Activated naive CD8-positive, alpha-beta T cell (primary cell): ENCODE results near the gene SLC31A1.
"Not testable (repeated sequence)": the region's sequence is repeated elsewhere in the genome, so short reads cannot be mapped to it uniquely, and the experiment has no call there.

Experiments used
- H3K27ac Mint-ChIP-seq: one replicate; pipeline ENCODE4 v1.8.0; 2021; ENCODE audit warnings: mixed read lengths
- H3K27me3 Mint-ChIP-seq: one replicate; pipeline ENCODE4 v1.8.0; 2021; ENCODE audit warnings: mixed read lengths
- H3K36me3 Mint-ChIP-seq: one replicate; pipeline ENCODE4 v1.8.0; 2021; ENCODE audit warnings: mixed read lengths
- H3K4me1 Mint-ChIP-seq: one replicate; pipeline ENCODE4 v1.8.0; 2021; ENCODE audit warnings: low read depth, mixed read lengths
- H3K4me3 Mint-ChIP-seq: one replicate; pipeline ENCODE4 v1.8.0; 2021; ENCODE audit warnings: mild to moderate bottlenecking, mixed read lengths
- H3K9me3 Mint-ChIP-seq: one replicate; pipeline ENCODE4 v1.8.0; 2021; ENCODE audit warnings: low read depth, mixed read lengths

Gene SLC31A1

DNA sequence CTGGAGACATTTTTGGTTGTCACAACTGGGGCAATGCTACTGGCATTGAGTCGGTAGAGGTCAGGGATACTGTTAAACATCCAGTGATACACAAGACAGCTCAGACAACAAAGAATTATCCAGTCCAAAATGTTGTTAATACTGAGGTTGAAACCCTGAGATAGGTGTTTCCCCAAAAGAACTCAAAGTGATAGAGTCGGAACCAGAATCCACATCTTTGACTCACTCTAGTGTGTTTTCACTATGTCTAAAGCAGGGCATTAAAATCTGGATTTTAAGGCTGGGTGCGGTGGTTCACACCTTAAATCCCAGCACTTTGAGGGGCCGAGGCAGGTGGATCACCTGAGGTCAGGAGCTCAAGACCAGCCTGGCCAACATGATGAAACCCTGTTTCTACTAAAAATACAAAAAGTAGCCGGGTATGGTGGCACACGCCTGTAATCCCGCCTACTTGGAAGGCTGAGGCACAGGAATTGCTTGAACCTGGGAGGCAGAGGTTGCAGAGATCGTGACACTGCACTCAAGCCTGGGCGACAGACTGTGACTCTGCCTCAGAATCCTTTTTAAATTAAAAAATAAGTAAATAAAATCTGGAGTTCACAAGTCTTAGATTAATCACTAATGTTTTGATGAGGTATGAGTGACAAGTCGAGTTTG, 17.0 kb downstream of the SLC31A1 start:
- H3K4me3 Mint-ChIP-seq: no peak overlapping the region
- no peaks in the 10 kb centered on the region for H3K9me3 Mint-ChIP-seq
- H3K36me3 Mint-ChIP-seq: peaks cover 2% of the 10 kb centered on the region
- H3K27ac Mint-ChIP-seq: no peak overlapping the region
- H3K27me3 Mint-ChIP-seq: no peaks in the 10 kb centered on the region
- peaks cover 6% of the 10 kb centered on the region for H3K4me1 Mint-ChIP-seq

DNA sequence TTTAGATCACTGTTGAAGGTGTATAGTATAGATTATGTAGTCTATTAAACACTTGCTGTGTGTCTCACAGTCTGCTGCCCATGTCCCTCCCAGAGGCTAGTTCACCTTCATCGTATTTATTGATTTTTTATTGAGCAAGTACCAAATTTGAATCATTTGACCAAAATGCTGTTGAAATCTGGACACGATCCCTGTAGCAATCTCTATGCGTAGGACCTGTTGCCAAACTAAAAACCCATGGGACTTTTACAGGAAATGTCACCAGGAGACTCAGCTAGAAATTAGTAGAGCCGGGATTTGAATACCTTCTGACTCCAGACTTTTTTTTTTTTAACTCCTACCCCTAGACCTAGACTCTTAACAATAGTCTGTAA, 17.5 kb downstream of the SLC31A1 start:
- peaks cover 2% of the 10 kb centered on the region for H3K36me3 Mint-ChIP-seq
- no peak overlapping the region for H3K4me3 Mint-ChIP-seq
- peaks cover under 1% of the 10 kb centered on the region for H3K4me1 Mint-ChIP-seq
- H3K9me3 Mint-ChIP-seq: no peaks in the 10 kb centered on the region
- no peak overlapping the region for H3K27ac Mint-ChIP-seq
- no peaks in the 10 kb centered on the region for H3K27me3 Mint-ChIP-seq

DNA sequence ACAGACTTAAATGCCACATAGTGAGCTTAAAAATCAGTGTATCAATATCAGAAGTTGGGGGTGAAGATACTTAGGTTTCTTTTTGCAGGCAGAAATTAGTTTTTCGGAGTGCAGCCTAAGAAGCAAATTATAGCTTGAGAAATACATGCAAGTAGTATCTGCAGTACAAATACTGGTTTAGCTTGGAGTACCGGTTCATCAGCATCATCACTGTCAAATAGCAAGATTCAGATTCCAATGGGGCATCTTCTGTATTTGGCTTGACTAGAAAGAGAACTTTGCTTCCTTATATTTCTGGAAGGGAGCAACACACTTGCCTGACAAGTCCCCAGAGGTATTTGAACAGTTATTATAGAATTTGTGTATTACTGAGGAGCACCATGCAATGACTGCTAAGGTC, 19.8 kb downstream of the SLC31A1 start:
- Mint-ChIP-seq H3K27ac (no peak overlapping the region), H3K36me3 (peaks cover 2% of the 10 kb centered on the region), H3K4me1 (no peaks in the 10 kb centered on the region), H3K4me3 (no peak overlapping the region), H3K27me3 (no peaks in the 10 kb centered on the region), H3K9me3 (no peaks in the 10 kb centered on the region)

DNA sequence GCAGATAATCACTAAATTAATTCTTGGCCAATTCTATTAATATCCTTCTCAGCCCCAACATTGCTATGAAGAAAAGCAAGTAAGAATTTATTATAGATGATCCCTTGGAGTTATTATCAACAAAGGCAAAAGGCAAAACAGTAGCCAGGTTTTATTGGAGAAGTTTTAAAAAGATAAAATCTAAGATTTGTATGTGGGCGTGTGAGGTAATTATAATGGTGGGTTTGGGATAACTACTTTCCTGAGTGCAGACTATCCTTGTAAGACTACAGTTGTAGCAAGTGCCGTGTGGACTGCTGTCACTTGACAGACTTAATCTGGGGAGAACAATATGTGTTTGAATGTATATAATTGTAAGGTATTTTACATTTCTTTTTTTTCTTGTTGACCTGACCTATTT, 23.2 kb downstream of the SLC31A1 start:
- Mint-ChIP-seq H3K9me3 (no peaks in the 10 kb centered on the region), H3K27me3 (no peaks in the 10 kb centered on the region), H3K36me3 (peaks cover 6% of the 10 kb centered on the region), H3K27ac (no peak overlapping the region), H3K4me1 (no peaks in the 10 kb centered on the region), H3K4me3 (no peak overlapping the region)

DNA sequence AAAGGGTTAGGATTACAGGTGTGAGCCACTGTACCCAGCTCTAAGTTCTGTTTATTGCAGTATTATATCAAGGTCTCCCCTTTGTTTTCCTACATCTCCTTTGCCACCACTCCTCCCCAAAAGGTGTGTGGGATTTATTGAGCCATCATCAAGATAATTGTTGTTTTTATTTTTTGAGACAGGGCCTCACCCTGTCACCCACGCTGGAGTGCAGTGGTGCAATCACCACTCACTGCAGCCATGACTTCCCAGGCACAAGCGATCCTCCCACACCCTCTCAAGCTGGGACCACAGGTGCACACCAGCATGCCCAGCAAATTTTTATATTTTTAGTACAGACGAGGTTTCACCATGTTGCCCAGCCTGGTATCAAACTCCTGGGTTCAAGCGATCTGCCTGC, 24.6 kb downstream of the SLC31A1 start:
- Mint-ChIP-seq H3K36me3 (peaks cover 9% of the 10 kb centered on the region), H3K27me3 (no peaks in the 10 kb centered on the region), H3K4me1 (no peaks in the 10 kb centered on the region), H3K4me3 (no peak overlapping the region), H3K9me3 (no peaks in the 10 kb centered on the region), H3K27ac (no peak overlapping the region)

DNA sequence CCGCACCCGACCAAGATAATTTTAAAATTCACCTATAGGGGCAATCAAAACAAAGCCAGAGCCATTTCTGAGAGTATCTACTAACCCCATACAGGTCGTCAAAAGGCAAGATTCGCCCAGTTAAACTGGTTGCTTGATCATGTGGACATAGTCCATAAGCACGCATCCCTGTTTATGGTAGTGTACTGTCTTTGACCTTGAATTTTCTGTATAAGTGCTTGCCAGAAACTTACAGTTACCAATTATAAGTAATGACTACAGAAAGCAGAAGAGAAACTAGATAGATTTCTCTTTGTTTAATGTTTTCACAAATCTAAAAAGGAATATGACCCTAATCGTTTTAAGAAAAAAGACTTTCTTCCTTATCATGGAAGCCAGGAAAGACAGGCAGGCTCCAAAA, 25.6 kb downstream of the SLC31A1 start:
- H3K4me3 Mint-ChIP-seq: no peak overlapping the region
- peaks cover 9% of the 10 kb centered on the region for H3K36me3 Mint-ChIP-seq
- no peaks in the 10 kb centered on the region for H3K4me1 Mint-ChIP-seq
- H3K27ac Mint-ChIP-seq: no peak overlapping the region
- no peaks in the 10 kb centered on the region for H3K9me3 Mint-ChIP-seq
- H3K27me3 Mint-ChIP-seq: no peaks in the 10 kb centered on the region

DNA sequence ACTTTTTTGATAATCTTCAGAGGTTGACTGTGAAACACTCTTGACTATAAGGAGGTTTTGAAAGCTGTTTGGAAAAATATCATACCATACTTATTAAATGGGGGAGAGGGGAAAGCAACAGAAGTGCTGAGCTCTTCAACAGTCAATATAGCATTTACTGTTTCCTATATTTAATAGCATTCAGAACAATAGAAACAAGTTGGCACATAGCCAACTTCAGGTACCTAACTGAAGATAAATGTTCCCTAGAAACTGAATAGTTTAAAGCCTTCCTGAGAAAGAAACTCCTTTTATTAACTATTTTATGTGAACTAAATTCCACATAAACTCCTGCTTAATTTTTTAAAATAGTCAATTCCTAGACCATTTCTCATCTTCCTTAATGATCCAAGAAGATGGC, 26.3 kb downstream of the SLC31A1 start:
- Mint-ChIP-seq H3K27ac (no peak overlapping the region), H3K4me1 (no peaks in the 10 kb centered on the region), H3K36me3 (peaks cover 7% of the 10 kb centered on the region), H3K9me3 (no peaks in the 10 kb centered on the region), H3K27me3 (no peaks in the 10 kb centered on the region), H3K4me3 (no peak overlapping the region)

DNA sequence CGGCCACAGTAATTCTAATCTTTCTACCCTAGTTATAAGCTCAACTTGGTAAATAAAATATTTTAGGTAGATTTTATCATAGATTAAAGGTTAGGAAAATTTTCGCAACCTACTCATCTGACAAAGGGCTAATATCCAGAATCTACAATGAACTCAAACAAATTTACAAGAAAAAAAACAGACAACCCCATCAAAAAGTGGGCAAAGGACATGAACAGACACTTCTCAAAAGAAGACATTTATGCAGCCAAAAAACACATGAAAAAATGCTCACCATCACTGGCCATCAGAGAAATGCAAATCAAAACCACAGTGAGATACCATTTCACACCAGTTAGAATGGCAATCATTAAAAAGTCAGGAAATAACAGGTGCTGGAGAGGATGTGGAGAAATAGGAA, 28.3 kb downstream of the SLC31A1 start:
- H3K4me1 Mint-ChIP-seq, H3K4me3 Mint-ChIP-seq, H3K36me3 Mint-ChIP-seq, H3K9me3 Mint-ChIP-seq, H3K27me3 Mint-ChIP-seq, H3K27ac Mint-ChIP-seq: not testable (repeated sequence)

DNA sequence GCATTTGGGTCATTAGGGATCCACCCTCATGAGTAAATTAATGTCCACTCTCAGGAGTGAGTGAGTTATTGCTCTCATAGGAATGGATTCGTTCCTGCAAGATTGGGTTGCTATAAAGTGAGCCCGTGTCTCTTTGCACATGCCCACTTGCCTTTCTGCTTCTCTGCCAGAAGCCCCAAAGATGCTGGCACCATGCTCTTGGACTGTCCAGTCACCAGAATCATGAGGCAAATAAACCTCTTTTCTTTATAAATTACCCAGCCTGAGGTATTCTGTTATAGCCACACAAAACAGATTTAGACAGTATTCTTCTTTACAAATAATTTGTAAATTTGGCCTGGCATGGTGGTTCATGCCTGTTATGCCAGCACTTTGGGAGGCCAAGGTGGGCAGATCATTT, 29.5 kb downstream of the SLC31A1 start:
- H3K4me1 Mint-ChIP-seq: no peaks in the 10 kb centered on the region

DNA sequence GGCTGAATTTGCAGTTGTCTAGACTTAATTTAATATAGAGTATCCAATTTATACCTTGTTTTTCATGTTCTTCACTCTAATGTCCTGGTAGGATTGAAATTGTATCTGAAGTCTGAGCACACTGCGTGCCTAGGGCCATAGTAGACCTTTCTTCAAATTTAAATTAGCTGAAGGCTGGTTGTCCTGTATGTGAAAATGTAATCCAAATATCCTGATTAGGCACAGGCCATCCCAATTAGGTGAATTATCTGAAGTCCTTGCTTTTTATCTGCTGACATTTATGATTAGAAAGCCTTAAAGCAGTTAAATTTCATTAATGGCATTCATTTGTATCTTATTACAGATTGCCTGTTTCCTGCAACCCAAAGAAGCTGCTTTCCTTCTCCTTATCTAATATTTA, 33.6 kb downstream of the SLC31A1 start:
- Mint-ChIP-seq H3K27me3 (no peaks in the 10 kb centered on the region), H3K36me3 (peaks cover 22% of the 10 kb centered on the region), H3K4me1 (no peaks in the 10 kb centered on the region), H3K4me3 (no peak overlapping the region), H3K27ac (no peak overlapping the region), H3K9me3 (no peaks in the 10 kb centered on the region)

More for the DNA sequence above, 29.5 kb downstream of the SLC31A1 start:
- H3K27me3 Mint-ChIP-seq: no peaks in the 10 kb centered on the region
- H3K36me3 Mint-ChIP-seq: peaks cover 10% of the 10 kb centered on the region
- H3K4me3 Mint-ChIP-seq: no peak overlapping the region
- no peaks in the 10 kb centered on the region for H3K9me3 Mint-ChIP-seq
- H3K27ac Mint-ChIP-seq: no peak overlapping the region

DNA sequence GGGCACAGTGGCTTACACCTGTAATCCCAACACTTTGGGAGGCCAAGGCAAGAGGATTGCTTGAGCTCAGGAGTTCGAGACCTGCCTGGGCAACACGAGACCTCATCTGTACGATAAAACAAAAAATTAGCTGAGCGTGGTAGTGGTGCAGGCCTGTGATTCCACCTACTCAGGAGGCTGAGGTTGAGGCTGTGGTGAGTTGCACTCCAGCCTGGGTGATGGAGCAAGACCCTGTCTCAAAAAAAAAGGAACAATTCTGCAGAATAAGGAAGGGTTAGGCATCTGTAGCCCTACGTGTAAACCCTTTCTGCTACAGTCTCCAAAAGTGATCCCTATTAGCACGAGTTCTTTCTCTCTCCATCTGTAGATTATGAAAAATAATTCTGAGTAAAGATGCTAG, 34.1 kb downstream of the SLC31A1 start:
- H3K27ac Mint-ChIP-seq: no peak overlapping the region
- no peak overlapping the region for H3K4me3 Mint-ChIP-seq
- H3K27me3 Mint-ChIP-seq: no peaks in the 10 kb centered on the region
- H3K4me1 Mint-ChIP-seq: no peaks in the 10 kb centered on the region
- H3K9me3 Mint-ChIP-seq: no peaks in the 10 kb centered on the region
- H3K36me3 Mint-ChIP-seq: peaks cover 26% of the 10 kb centered on the region

DNA sequence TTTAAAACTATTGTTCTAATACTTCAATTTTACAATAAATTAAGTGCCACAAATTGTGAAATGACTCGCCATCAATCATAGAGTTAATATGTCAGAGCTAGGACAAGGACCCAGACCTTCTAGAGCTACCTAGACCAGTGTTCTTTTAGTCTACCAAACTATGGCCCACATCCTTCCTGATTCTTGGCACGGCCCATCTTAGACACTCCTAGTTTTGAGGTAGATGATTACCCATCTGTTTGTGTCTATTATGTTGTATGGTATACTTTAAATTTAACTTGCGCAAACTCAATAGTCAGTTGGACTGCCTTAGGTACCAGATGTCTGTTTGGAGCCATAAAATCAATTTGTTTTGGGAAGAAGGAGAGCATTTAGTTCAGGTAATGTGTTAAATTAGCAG, 36.5 kb downstream of the SLC31A1 start:
- no peak overlapping the region for H3K27ac Mint-ChIP-seq
- H3K4me1 Mint-ChIP-seq: no peaks in the 10 kb centered on the region
- no peaks in the 10 kb centered on the region for H3K27me3 Mint-ChIP-seq
- peaks cover 24% of the 10 kb centered on the region for H3K36me3 Mint-ChIP-seq
- no peaks in the 10 kb centered on the region for H3K9me3 Mint-ChIP-seq
- no peak overlapping the region for H3K4me3 Mint-ChIP-seq

DNA sequence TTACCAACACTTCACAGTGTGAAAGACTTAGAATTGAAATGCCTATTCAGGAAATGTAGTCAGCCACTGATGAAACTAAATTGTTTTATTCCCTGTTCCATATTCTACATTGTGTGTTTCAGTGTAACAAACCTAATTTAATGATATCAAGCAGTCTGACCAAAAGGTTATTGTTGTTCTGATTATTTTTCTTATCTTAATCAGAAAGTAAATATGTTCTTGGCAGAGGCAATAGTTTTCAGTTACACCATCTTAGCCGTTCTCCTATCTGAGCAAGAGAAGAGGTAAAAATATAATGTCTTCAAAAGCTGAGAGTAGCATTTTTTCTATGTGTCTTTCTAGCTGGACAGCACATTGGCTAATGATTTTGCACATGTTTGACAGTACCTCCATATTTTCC, 36.9 kb downstream of the SLC31A1 start:
- peaks cover 24% of the 10 kb centered on the region for H3K36me3 Mint-ChIP-seq
- no peaks in the 10 kb centered on the region for H3K4me1 Mint-ChIP-seq
- no peak overlapping the region for H3K4me3 Mint-ChIP-seq
- H3K9me3 Mint-ChIP-seq: no peaks in the 10 kb centered on the region
- no peak overlapping the region for H3K27ac Mint-ChIP-seq
- H3K27me3 Mint-ChIP-seq: no peaks in the 10 kb centered on the region

DNA sequence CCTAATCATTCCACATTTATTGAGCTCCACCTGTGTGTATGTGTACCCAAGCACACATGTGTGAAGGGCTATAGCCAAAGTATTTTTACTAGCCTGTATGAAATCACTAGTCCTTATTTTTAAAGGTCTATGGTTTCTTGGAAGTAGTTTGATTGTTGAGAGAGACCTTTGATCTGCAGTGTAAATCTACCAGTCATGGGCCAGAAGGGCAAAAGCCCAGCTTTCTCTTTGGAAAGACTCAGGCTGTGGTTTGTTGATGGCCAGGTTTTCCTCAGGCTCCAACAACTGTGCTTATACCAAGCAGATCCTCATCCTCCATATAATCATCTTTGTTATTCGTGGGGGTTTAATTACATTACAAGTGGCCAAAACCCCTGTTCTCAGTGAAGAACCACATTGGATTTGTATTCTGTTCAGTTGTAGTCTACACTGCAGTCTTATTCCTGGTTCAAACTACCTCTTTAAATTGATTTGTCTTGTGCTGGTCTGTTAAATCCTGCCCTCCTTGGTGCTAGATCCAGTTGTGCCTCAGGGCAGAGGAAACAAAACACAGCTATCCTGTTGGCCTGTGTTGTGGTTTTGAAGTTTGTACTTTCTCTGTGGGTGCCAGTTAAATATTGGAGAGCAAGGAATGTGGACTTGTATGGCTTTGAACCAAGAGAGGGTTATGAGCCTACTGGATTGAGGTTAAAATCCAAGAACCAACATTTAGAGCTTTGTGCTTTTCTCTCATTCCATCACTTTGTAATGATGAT, 40.8 kb downstream of the SLC31A1 start:
- H3K27ac Mint-ChIP-seq: no peak overlapping the region
- H3K4me1 Mint-ChIP-seq: no peaks in the 10 kb centered on the region
- H3K9me3 Mint-ChIP-seq: no peaks in the 10 kb centered on the region
- H3K4me3 Mint-ChIP-seq: no peak overlapping the region
- peaks cover 21% of the 10 kb centered on the region for H3K36me3 Mint-ChIP-seq
- no peaks in the 10 kb centered on the region for H3K27me3 Mint-ChIP-seq

DNA sequence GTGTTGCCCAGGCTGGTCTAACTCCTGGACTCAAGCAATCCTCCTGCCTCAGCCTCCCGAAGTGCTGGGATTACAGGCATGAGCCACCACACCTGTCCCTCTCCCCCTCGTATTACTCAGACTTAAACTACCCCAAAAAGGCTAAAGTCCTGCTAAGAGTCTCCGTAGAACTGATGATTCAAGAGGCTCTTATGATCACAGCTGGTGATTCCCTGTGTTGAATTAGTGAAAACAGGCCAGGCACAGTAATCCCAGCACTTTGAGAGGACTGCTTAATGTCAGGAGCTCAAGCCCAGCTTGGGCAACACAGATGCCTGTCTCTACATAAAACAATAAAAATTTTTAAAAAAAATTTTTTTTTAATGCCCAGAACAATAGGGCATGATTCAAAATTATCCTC, 44.8 kb downstream of the SLC31A1 start:
- no peak overlapping the region for H3K27ac Mint-ChIP-seq
- H3K4me3 Mint-ChIP-seq: no peak overlapping the region
- no peaks in the 10 kb centered on the region for H3K27me3 Mint-ChIP-seq
- H3K36me3 Mint-ChIP-seq: peaks cover 5% of the 10 kb centered on the region
- no peaks in the 10 kb centered on the region for H3K9me3 Mint-ChIP-seq
- H3K4me1 Mint-ChIP-seq: peaks cover 11% of the 10 kb centered on the region
